Thymus (tissue), 11 donors: ENCODE results near the gene SNX13. TPM values are rescaled to one million over a fixed set of nuclear protein-coding genes. Genes with fewer than 3 reads are reported as not detected.

ENCODE experiments used
- DNase-seq, 9 donors: peaks; one replicate each; pipeline ENCODE4 v3.0.0-alpha.2; 2013; ENCODE audit warnings: low spot score in 9 of 9, low read depth in 6 of 9, missing footprints in 1 of 9
- H3K27ac ChIP-seq, 2 donors: one replicate each; pipeline ENCODE4 v1.5.1; 2013; ENCODE audit warnings: control low read depth in 1 of 2, low read depth in 1 of 2, low read length in 1 of 2, mild to moderate bottlenecking in 1 of 2, moderate library complexity in 1 of 2
- H3K27me3 ChIP-seq, 2 donors: one replicate each; pipeline ENCODE4 v1.5.1; 2013; ENCODE audit warnings: low read length in 1 of 2; ENCODE audit not compliant: control insufficient read depth in 2 of 2, insufficient read depth in 1 of 2
- H3K36me3 ChIP-seq, 2 donors: one replicate each; pipeline ENCODE4 v1.5.1; 2013; ENCODE audit warnings: low read length in 1 of 2, mild to moderate bottlenecking in 1 of 2, moderate library complexity in 1 of 2; ENCODE audit not compliant: control insufficient read depth in 2 of 2, insufficient read depth in 2 of 2
- H3K4me1 ChIP-seq, 2 donors: one replicate each; pipeline ENCODE4 v1.5.1; 2013; ENCODE audit warnings: low read length in 2 of 2; ENCODE audit not compliant: control insufficient read depth in 2 of 2, insufficient read depth in 2 of 2
- H3K4me3 ChIP-seq, 2 donors: one replicate each; pipeline ENCODE4 v1.5.1; 2013; ENCODE audit warnings: low read length in 2 of 2, control low read depth in 1 of 2, mild to moderate bottlenecking in 1 of 2
- H3K9me3 ChIP-seq, 2 donors: one replicate each; pipeline ENCODE4 v1.5.1; 2013; ENCODE audit warnings: low read length in 1 of 2, mild to moderate bottlenecking in 1 of 2; ENCODE audit not compliant: control insufficient read depth in 2 of 2, insufficient read depth in 1 of 2
- WGBS: extraction: QIAGEN DNeasy Blood & Tissue Kit; methylation state at CpG from one replicate; pipeline ENCODE4 v1.1.7; 2013; 5-methylcytosine and 5-hydroxymethylcytosine counted together
- polyA plus RNA-seq: library from polyadenylated mRNA; stranded (reverse); fragments of 200-250 nt; gene quantifications from one replicate; pipeline ENCODE4 v1.2.3, GENCODE V29; 2013
- total RNA-seq: library from RNA; stranded (reverse); fragments of 120-200 nt; gene quantifications from one replicate; pipeline ENCODE4 v1.2.4, GENCODE V29; 2013
- donor health status: healthy.

The SNX13 gene
- total and polyA plus RNA-seq, 2 donors, result 12.3 to 33.4 TPM

DNA sequence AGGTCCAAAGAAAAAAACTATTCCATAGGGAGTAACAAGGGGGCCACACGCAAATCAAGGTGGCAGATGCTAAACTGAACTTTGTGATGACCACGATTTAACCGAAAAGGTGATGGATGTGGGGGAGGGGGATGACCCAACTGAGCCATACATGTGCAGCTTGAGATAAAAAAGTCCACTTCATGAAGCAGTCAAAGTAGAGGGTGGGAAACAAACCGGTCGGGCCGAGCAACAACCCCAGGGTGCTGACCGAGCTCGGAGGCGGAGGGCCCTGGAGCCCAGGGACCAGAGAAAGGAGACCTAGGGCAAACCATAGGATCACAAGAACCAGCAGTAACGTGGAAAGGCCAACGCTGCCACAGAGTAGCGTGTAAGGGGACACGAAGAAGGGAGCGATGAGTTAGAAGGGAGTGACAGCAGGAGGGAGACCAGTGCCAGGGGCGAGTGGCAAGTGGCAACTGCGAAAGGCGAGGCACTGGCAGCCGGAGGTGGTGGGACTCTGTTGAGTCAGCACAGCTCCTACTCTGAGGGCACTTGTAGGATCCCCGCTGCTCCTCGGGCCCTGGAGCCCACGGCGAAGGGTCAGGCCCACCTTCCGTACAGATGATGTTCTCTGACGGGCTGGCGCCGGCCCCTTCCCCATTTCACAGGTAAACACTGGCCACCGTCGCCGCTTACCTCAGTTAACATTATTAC lies 540 bp downstream of the SNX13 start:
- DNase-seq, result peak in 7 of 9 donors; percentile 33 to 74 (median 48)
- H3K36me3 ChIP-seq, result peaks cover 0 to 2% of the 10 kb centered on the region in 2 donors
- peak overlapping the region; percentile 91 for H3K27ac ChIP-seq
- under 1% methylated on average over 29 of the region's 29 CpGs for WGBS
- peak overlapping the region; percentile 71 to 98 for H3K4me3 ChIP-seq
- H3K9me3 ChIP-seq, result peaks cover 0 to 3% of the 10 kb centered on the region in 2 donors
- H3K27me3 ChIP-seq, result no peaks in the 10 kb centered on the region
- peaks cover 6 to 10% of the 10 kb centered on the region in 2 donors for H3K4me1 ChIP-seq

- Histone ChIP-seq H3K4me3 (peak overlapping the region; percentile 71 to 98), H3K27ac (no peak overlapping the region), H3K27me3 (no peaks in the 10 kb centered on the region), H3K36me3 (peaks cover 0 to 2% of the 10 kb centered on the region in 2 donors), H3K4me1 (peaks cover 6 to 13% of the 10 kb centered on the region in 2 donors), H3K9me3 (peaks cover 0 to 3% of the 10 kb centered on the region in 2 donors)
- DNase-seq, result peak in 5 of 9 donors; percentile 8 to 41 (median 13)
- 5% methylated on average over 6 of the region's 6 CpGs for whole genome bisulfite sequencing
Observed at GRCh38 chr7:17939211-17939605, 1.1 kb downstream of the SNX13 start.

GRCh38 chr7:17937506-17938120 lies 2.7 kb downstream of the SNX13 start:
- DNase-seq, result no peak
- H3K27me3 ChIP-seq, result no peaks in the 10 kb centered on the region
- no peak overlapping the region for H3K27ac ChIP-seq
- H3K4me1 ChIP-seq, result peaks cover 6 to 16% of the 10 kb centered on the region in 2 donors
- H3K4me3 ChIP-seq, result no peak overlapping the region
- H3K36me3 ChIP-seq, result peaks cover 0 to 2% of the 10 kb centered on the region in 2 donors
- peaks cover 0 to 3% of the 10 kb centered on the region in 2 donors for H3K9me3 ChIP-seq
- 98% methylated on average over 2 of the region's 2 CpGs for WGBS

- DNase-seq, result no peak
- Histone ChIP-seq H3K36me3 (peaks cover 0 to 2% of the 10 kb centered on the region in 2 donors), H3K4me3 (no peak overlapping the region), H3K27me3 (no peaks in the 10 kb centered on the region), H3K9me3 (peaks cover 0 to 3% of the 10 kb centered on the region in 2 donors), H3K4me1 (peaks cover 6 to 16% of the 10 kb centered on the region in 2 donors), H3K27ac (no peak overlapping the region)
- 100% methylated on average over 1 of the region's 1 CpG for WGBS
Observed at GRCh38 chr7:17936321-17936720, 4.0 kb downstream of the SNX13 start.

- Histone ChIP-seq H3K36me3 (peaks cover 0 to 2% of the 10 kb centered on the region in 2 donors), H3K9me3 (no peaks in the 10 kb centered on the region), H3K4me3 (no peak overlapping the region), H3K4me1 (peaks cover 6 to 12% of the 10 kb centered on the region in 2 donors), H3K27ac (no peak overlapping the region), H3K27me3 (no peaks in the 10 kb centered on the region)
- 90% methylated on average over 2 of the region's 2 CpGs for WGBS
- DNase-seq, result no peak
Observed at GRCh38 chr7:17934612-17935240, 5.6 kb downstream of the SNX13 start.

DNA sequence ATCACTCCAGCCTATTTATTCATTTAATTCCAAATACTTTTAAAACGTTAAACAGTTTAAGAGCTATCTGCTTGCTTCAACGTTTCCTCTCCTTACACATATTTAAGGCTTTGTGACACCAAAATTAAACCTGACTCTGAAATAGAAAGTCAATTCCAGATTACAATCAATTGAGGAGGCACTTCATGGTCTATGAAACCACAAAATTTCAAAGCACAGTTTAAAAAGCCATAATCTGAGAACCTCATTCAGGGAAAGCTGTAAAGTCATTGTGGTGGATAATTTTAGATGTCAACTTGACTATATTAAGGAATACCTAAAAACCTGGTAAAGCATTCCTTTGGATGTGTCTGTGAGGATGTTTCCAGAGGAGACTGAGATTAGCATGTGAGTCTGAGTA lies 6.2 kb downstream of the SNX13 start:
- Histone ChIP-seq H3K9me3 (no peaks in the 10 kb centered on the region), H3K27ac (no peak overlapping the region), H3K27me3 (no peaks in the 10 kb centered on the region), H3K4me3 (no peak overlapping the region), H3K4me1 (peaks cover 5 to 6% of the 10 kb centered on the region in 2 donors), H3K36me3 (peaks cover 0 to 2% of the 10 kb centered on the region in 2 donors)
- 6% methylated on average over 2 of the region's 2 CpGs for WGBS
- DNase-seq, result peak in 1 of 9 donors; percentile 39

DNA sequence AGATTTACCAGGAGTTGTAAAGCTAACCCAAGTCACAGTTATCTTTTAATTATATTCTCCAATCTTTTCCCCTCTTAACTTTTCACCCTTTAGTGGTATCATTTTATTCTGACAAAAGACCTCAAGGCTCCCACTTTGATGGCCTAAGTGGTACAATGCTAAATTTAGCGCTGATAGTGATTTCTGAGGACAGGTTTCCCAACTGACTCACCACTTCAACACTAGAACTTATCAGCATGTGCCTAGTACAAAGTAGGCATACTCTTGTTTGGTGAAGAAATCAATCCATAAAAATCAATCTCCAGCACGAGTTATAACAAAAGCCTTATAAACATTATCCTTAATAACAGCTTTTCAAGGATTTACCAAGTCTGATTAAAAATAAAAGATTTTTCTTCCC lies 7.5 kb downstream of the SNX13 start:
- WGBS, result over 99% methylated on average over 2 of the region's 2 CpGs
- no peak overlapping the region for H3K4me3 ChIP-seq
- peaks cover 0 to 2% of the 10 kb centered on the region in 2 donors for H3K36me3 ChIP-seq
- no peaks in the 10 kb centered on the region for H3K27me3 ChIP-seq
- no peaks in the 10 kb centered on the region for H3K9me3 ChIP-seq
- H3K27ac ChIP-seq, result no peak overlapping the region
- peaks cover 0 to 5% of the 10 kb centered on the region in 2 donors for H3K4me1 ChIP-seq
- no peak for DNase-seq

- Histone ChIP-seq H3K36me3 (peaks cover 0 to 2% of the 10 kb centered on the region in 2 donors), H3K9me3 (no peaks in the 10 kb centered on the region), H3K4me1 (peaks cover 0 to 5% of the 10 kb centered on the region in 2 donors), H3K27ac (no peak overlapping the region), H3K4me3 (no peak overlapping the region), H3K27me3 (no peaks in the 10 kb centered on the region)
- DNase-seq, result no peak
- WGBS, result 96% methylated on average over 1 of the region's 1 CpG
Observed at GRCh38 chr7:17931069-17931468, 9.2 kb downstream of the SNX13 start.

GRCh38 chr7:17930546-17930945 lies 9.7 kb downstream of the SNX13 start:
- no peak overlapping the region for H3K27ac ChIP-seq

More at GRCh38 chr7:17930546-17930945, 9.7 kb downstream of the SNX13 start:
- no peak for DNase-seq
- Histone ChIP-seq H3K27me3 (no peaks in the 10 kb centered on the region), H3K4me1 (peaks cover 0 to 5% of the 10 kb centered on the region in 2 donors), H3K4me3 (no peak overlapping the region), H3K9me3 (no peaks in the 10 kb centered on the region), H3K36me3 (peaks cover 0 to under 1% of the 10 kb centered on the region in 2 donors)
- WGBS, result 99% methylated on average over 2 of the region's 2 CpGs
